Stimulated activated CD4-positive, alpha-beta T cell treated with anti-CD3 and anti-CD28 coated beads, Interleukin-12 subunit alpha, Interleukin-12 subunit beta, amount 100 ng/mL, for 24 hours (primary cell): Measurements from ENCODE around the gene BLOC1S1.

Experiments
- DNase-seq, 2 experiments: peaks; one replicate each; pipeline ENCODE4 v3.0.0-alpha.2; 2020; ENCODE audit warnings: low read depth in 2 of 2

BLOC1S1 gene

GRCh38 chr12:55694651-55695050, 21.2 kb upstream of the BLOC1S1 start:
- DNase-seq, result no peak

- no peak for DNase-seq
Observed at GRCh38 chr12:55695349-55695748, 20.5 kb upstream of the BLOC1S1 start.

GRCh38 chr12:55696141-55696540, 19.7 kb upstream of the BLOC1S1 start:
- DNase-seq, result no peak

- DNase-seq, result no peak
Observed at GRCh38 chr12:55696796-55697462, 18.9 kb upstream of the BLOC1S1 start.

GRCh38 chr12:55697686-55698085, 18.2 kb upstream of the BLOC1S1 start:
- DNase-seq, result no peak

- no peak for DNase-seq
Observed at GRCh38 chr12:55698241-55698955, 17.4 kb upstream of the BLOC1S1 start.

- DNase-seq, result no peak
Observed at GRCh38 chr12:55698965-55699364, 16.9 kb upstream of the BLOC1S1 start.

GRCh38 chr12:55699471-55700055, 16.3 kb upstream of the BLOC1S1 start:
- no peak for DNase-seq

GRCh38 chr12:55700255-55701018, 15.4 kb upstream of the BLOC1S1 start:
- no peak for DNase-seq

- DNase-seq, result no peak
Observed at GRCh38 chr12:55702861-55703260, 13.0 kb upstream of the BLOC1S1 start.

GRCh38 chr12:55703288-55703687, 12.6 kb upstream of the BLOC1S1 start:
- no peak for DNase-seq

GRCh38 chr12:55703901-55704761, 11.7 kb upstream of the BLOC1S1 start:
- no peak for DNase-seq

- no peak for DNase-seq
Observed at GRCh38 chr12:55704824-55705718, 10.8 kb upstream of the BLOC1S1 start.

- no peak for DNase-seq
Observed at GRCh38 chr12:55705782-55706402, 10.0 kb upstream of the BLOC1S1 start.

- no peak for DNase-seq
Observed at GRCh38 chr12:55706568-55707218, 9.2 kb upstream of the BLOC1S1 start.

- DNase-seq, result no peak
Observed at GRCh38 chr12:55707219-55707671, 8.6 kb upstream of the BLOC1S1 start.

GRCh38 chr12:55707841-55708694, 7.8 kb upstream of the BLOC1S1 start, which contains the start of gene ITGA7:
TSS of gene ITGA7 (minus strand) at chr12:55707904. CDS start at chr12:55707682, 222 bp downstream.
- peak; percentile 37 to 70 for DNase-seq

GRCh38 chr12:55708695-55709233, 7.1 kb upstream of the BLOC1S1 start:
- DNase-seq, result no peak
